Measurements from ENCODE around the gene ECI2. TPM values are rescaled to one million over a fixed set of nuclear protein-coding genes. Genes with fewer than 3 reads are reported as not detected.

ECI2 gene
- total and polyA plus RNA-seq, 2 of the 13 experiments (the other 11 are each of a cell fraction or from before 2014, with no cell fraction given): 78.5 to 228 TPM

DNA sequence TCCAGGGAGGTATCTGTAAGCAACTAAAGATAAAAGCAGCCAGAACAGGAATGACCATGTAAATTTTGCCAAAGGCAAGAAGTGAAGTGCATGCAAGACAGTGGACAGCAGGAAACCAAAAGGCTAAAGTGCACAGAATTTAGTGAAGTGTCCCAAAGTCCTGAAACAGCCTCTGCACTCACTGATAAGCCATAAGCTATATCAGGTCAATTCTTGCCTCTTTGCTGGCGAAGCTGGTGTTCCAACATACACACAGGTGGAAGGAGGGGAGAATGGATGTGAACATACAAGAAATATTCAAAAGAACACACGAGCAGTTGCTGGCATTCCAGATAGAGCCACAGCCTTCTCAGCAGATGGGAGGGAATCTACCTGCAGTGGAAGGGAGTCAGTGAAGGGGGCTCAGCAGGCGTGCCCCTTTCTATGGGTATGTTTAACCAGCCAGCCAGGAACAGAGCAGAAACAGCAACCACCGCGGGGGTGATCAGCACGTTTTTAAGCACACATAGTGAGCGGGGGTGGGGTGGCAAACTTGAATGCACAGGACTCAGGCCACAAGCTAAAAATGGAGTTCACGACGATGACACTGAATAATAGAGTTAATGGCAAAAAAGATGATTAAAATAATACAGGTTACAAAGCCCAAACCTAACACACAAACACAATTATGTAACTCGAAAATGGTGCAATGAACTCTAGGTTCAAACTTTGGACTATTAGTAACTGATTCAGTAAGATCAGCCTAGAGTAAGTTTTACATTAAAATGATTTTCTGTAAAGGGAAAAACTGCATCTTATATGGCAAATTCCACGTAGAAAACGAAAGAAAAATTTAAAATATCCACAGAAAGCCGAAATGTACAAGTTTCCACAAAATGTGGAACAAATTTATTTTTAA is 1.2 kb downstream of the ECI2 start (continued):
- TF ChIP-seq, protein P1, sequence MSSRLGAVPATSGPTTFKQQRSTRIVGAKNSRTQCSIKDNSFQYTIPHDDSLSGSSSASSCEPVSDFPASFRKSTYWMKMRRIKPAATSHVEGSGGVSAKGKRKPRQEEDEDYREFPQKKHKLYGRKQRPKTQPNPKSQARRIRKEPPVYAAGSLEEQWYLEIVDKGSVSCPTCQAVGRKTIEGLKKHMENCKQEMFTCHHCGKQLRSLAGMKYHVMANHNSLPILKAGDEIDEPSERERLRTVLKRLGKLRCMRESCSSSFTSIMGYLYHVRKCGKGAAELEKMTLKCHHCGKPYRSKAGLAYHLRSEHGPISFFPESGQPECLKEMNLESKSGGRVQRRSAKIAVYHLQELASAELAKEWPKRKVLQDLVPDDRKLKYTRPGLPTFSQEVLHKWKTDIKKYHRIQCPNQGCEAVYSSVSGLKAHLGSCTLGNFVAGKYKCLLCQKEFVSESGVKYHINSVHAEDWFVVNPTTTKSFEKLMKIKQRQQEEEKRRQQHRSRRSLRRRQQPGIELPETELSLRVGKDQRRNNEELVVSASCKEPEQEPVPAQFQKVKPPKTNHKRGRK (CRISPR knock-in tag; IDR thresholded peaks at IDR 0.05): 0 out of 2 replicates have a peak, but pooled peaks have one; percentile 48
- 0 out of 2 replicates have a peak, but pooled peaks have one; percentile 29 for TF ChIP-seq MYNN (CRISPR knock-in tag; IDR thresholded peaks at IDR 0.05; ENCODE audit: low read depth)
- 0 out of 2 replicates have a peak, but pooled peaks have one; percentile 9 for TF ChIP-seq ZNF263 (CRISPR knock-in tag; IDR thresholded peaks at IDR 0.05)
- TF ChIP-seq ARNT (IDR thresholded peaks at IDR 0.05): no peak
- TF ChIP-seq, protein P2, sequence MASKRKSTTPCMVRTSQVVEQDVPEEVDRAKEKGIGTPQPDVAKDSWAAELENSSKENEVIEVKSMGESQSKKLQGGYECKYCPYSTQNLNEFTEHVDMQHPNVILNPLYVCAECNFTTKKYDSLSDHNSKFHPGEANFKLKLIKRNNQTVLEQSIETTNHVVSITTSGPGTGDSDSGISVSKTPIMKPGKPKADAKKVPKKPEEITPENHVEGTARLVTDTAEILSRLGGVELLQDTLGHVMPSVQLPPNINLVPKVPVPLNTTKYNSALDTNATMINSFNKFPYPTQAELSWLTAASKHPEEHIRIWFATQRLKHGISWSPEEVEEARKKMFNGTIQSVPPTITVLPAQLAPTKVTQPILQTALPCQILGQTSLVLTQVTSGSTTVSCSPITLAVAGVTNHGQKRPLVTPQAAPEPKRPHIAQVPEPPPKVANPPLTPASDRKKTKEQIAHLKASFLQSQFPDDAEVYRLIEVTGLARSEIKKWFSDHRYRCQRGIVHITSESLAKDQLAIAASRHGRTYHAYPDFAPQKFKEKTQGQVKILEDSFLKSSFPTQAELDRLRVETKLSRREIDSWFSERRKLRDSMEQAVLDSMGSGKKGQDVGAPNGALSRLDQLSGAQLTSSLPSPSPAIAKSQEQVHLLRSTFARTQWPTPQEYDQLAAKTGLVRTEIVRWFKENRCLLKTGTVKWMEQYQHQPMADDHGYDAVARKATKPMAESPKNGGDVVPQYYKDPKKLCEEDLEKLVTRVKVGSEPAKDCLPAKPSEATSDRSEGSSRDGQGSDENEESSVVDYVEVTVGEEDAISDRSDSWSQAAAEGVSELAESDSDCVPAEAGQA (IDR thresholded peaks at IDR 0.05; ENCODE audit: low read depth): no peak
- TF ChIP-seq, protein P2 (CRISPR knock-in tag; IDR thresholded peaks at IDR 0.05; ENCODE audit: borderline replicate concordance): no peak; the same call in 1 of the 2 replicates
- no peak for TF ChIP-seq HHEX (CRISPR knock-in tag; IDR thresholded peaks at IDR 0.05)
- TF ChIP-seq SALL1 (CRISPR knock-in tag; IDR thresholded peaks at IDR 0.05): peak; percentile 15; the same call in 1 of the 2 replicates
- TF ChIP-seq ZNF792 (CRISPR knock-in tag; IDR thresholded peaks at IDR 0.05): 0 out of 2 replicates have a peak, but pooled peaks have one; percentile 1
- no peak for TF ChIP-seq HNRNPL (IDR thresholded peaks at IDR 0.05; ENCODE audit: low read depth, low read length)
- TF ChIP-seq KDM3A (CRISPR knock-in tag; IDR thresholded peaks at IDR 0.05; ENCODE audit: low read depth): 0 out of 2 replicates have a peak, but pooled peaks have one; percentile 12
- peak; percentile 19; the same call in 1 of the 2 replicates for TF ChIP-seq IRF2 (CRISPR knock-in tag; IDR thresholded peaks at IDR 0.05)
- TF ChIP-seq SAP130 (CRISPR knock-in tag; IDR thresholded peaks at IDR 0.05; ENCODE audit: low read depth): peak; percentile 45; the same call in 1 of the 2 replicates
- TF ChIP-seq CCDC6 (CRISPR knock-in tag; IDR thresholded peaks at IDR 0.05): 0 out of 2 replicates have a peak, but pooled peaks have one; percentile 29
- TF ChIP-seq ZNF776 (CRISPR knock-in tag; IDR thresholded peaks at IDR 0.05): no peak
- 0 out of 2 replicates have a peak, but pooled peaks have one; percentile 37 for TF ChIP-seq ZNF816 (CRISPR knock-in tag; IDR thresholded peaks at IDR 0.05; ENCODE audit: borderline replicate concordance)
- TF ChIP-seq SIX4 (CRISPR knock-in tag; IDR thresholded peaks at IDR 0.05): no peak
- TF ChIP-seq, protein P3, sequence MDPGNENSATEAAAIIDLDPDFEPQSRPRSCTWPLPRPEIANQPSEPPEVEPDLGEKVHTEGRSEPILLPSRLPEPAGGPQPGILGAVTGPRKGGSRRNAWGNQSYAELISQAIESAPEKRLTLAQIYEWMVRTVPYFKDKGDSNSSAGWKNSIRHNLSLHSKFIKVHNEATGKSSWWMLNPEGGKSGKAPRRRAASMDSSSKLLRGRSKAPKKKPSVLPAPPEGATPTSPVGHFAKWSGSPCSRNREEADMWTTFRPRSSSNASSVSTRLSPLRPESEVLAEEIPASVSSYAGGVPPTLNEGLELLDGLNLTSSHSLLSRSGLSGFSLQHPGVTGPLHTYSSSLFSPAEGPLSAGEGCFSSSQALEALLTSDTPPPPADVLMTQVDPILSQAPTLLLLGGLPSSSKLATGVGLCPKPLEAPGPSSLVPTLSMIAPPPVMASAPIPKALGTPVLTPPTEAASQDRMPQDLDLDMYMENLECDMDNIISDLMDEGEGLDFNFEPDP (CRISPR knock-in tag; conservative IDR thresholded peaks at IDR 0.05): no peak
- no peak for TF ChIP-seq KLF15 (CRISPR knock-in tag; IDR thresholded peaks at IDR 0.05; ENCODE audit: borderline replicate concordance)
- no peak for TF ChIP-seq ZNF75D (CRISPR knock-in tag; IDR thresholded peaks at IDR 0.05; ENCODE audit: borderline replicate concordance)
- no peak for TF ChIP-seq NFKB2 (CRISPR knock-in tag; IDR thresholded peaks at IDR 0.05; ENCODE audit: borderline replicate concordance)
- TF ChIP-seq ZZZ3 (CRISPR knock-in tag; IDR thresholded peaks at IDR 0.05; ENCODE audit: borderline replicate concordance): no peak

All from HepG2 (cell line).